ENCODE data around the gene TRIM22.
"Not testable (repeated sequence)": the region's sequence is repeated elsewhere in the genome, so short reads cannot be mapped to it uniquely, and the experiment has no call there.

The TRIM22 gene

GRCh38 chr11:5689551-5689983, at the start of gene TRIM22:
Gene TRIM22 (plus strand): TSS chr11:5689790. CDS start chr11:5696233, 6,443 bp downstream.
- peak; percentile 55 for DNase-seq

- DNase-seq: no peak
Observed at GRCh38 chr11:5639953-5640352, 49.6 kb upstream of the TRIM22 start.

- no peak for DNase-seq
Observed at GRCh38 chr11:5643585-5643984, 46.0 kb upstream of the TRIM22 start.

GRCh38 chr11:5646139-5646538, 43.5 kb upstream of the TRIM22 start:
- DNase-seq: no peak

- no peak for DNase-seq
Observed at GRCh38 chr11:5655474-5655873, 34.1 kb upstream of the TRIM22 start.

- not testable (repeated sequence) for DNase-seq
Observed at GRCh38 chr11:5656956-5657355, 32.6 kb upstream of the TRIM22 start.

- no peak for DNase-seq
Observed at GRCh38 chr11:5658318-5658717, 31.3 kb upstream of the TRIM22 start.

GRCh38 chr11:5663511-5663910, 26.1 kb upstream of the TRIM22 start:
- no peak for DNase-seq

- DNase-seq: no peak
Observed at GRCh38 chr11:5665051-5665570, 24.5 kb upstream of the TRIM22 start.

GRCh38 chr11:5665746-5666401, 23.7 kb upstream of the TRIM22 start:
- DNase-seq: no peak

GRCh38 chr11:5666402-5666793, 23.2 kb upstream of the TRIM22 start:
- DNase-seq: no peak

- DNase-seq: no peak
Observed at GRCh38 chr11:5671831-5672230, 17.8 kb upstream of the TRIM22 start.

GRCh38 chr11:5674391-5674790, 15.2 kb upstream of the TRIM22 start:
- no peak for DNase-seq

GRCh38 chr11:5679811-5680210, 9.8 kb upstream of the TRIM22 start:
- DNase-seq: no peak

- not testable (repeated sequence) for DNase-seq
Observed at GRCh38 chr11:5682890-5683441, 6.6 kb upstream of the TRIM22 start.

GRCh38 chr11:5683620-5684019, 6.0 kb upstream of the TRIM22 start:
- peak; percentile 37 for DNase-seq

- no peak for DNase-seq
Observed at GRCh38 chr11:5684036-5684645, 5.4 kb upstream of the TRIM22 start.

- peak; percentile 87 for DNase-seq
Observed at GRCh38 chr11:5684646-5685362, 4.8 kb upstream of the TRIM22 start, which contains the start of gene TRIM5. Gene TRIM5 (minus strand): TSS chr11:5685074. CDS start chr11:5680177, 4,897 bp downstream.

GRCh38 chr11:5686426-5686825, 3.2 kb upstream of the TRIM22 start:
- no peak for DNase-seq

GRCh38 chr11:5688482-5688881, 1.1 kb upstream of the TRIM22 start:
- DNase-seq: no peak

- no peak for DNase-seq
Observed at GRCh38 chr11:5690216-5690615, 626 bp downstream of the TRIM22 start.

- DNase-seq: no peak
Observed at GRCh38 chr11:5690736-5691135, 1.1 kb downstream of the TRIM22 start.

GRCh38 chr11:5691238-5691963, 1.8 kb downstream of the TRIM22 start:
- DNase-seq: not testable (repeated sequence)

Data from stimulated activated CD4-positive, alpha-beta T cell treated with anti-CD3 and anti-CD28 coated beads, Interleukin-15, amount 100 ng/mL, for 24 hours (primary cell).